Spleen (tissue), 7 donors: ENCODE measurements around the gene EYA2.

ENCODE experiments used
- POLR2A ChIP-seq, 3 donors: fragments of 450-650 bp; IDR thresholded peaks; one replicate each; pipeline ENCODE4 v1.5.1; 2017; ENCODE audit warnings: antibody characterized with exemption in 3 of 3, mild to moderate bottlenecking in 1 of 3
- POLR2AphosphoS5 ChIP-seq, 3 donors: sonication (generic); formaldehyde crosslinking; IDR thresholded peaks; one replicate each; pipeline ENCODE4 v1.5.1; 2017; ENCODE audit warnings: antibody characterized with exemption in 3 of 3
- TF ChIP-seq, protein P1 (sequence below), 11 experiments: fragments of 200-600 bp in 7 of 11; fragments of 450-650 bp in 4 of 11; sonication (generic) in 4 of 11; IDR thresholded peaks in 8 of 11; conservative IDR thresholded peaks in 3 of 11; 1 replicate in 7 of 11; 2 replicates in 4 of 11; pipeline versions ENCODE4 v1.4.0 to v1.8.0; 2016 to 2021; ENCODE audit warnings: antibody characterized with exemption in 11 of 11, inconsistent platforms in 4 of 11, mild to moderate bottlenecking in 1 of 11
- donor health status: DM: no; HTN: no; CAD: no; lungs with moderate emphysema.
- donor health status: DM: no; HTN: no; CAD: no.
- donor health status: DM: no; HTN: no; CAD: no.

DNA sequence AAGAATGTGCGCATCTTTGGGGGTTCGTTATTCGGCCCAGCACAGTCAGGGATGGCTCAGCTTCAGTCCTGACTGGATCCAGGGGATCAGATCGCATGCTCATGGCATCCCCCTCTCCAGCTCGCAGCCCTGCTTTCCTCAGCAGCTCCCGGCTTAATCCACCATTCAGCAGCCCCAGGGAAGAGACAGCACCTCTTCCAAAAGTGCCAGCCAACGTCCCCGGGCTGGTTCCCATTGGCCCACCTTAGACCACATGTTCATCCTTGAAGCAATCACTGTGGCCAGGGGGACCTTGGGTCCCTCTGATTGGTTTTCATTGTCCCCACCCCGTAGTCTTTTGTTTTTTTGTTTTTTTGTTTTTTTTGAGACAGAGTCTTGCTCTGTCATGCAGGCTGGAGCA, 273.2 kb downstream of the EYA2 start:
- TF ChIP-seq, protein P1, sequence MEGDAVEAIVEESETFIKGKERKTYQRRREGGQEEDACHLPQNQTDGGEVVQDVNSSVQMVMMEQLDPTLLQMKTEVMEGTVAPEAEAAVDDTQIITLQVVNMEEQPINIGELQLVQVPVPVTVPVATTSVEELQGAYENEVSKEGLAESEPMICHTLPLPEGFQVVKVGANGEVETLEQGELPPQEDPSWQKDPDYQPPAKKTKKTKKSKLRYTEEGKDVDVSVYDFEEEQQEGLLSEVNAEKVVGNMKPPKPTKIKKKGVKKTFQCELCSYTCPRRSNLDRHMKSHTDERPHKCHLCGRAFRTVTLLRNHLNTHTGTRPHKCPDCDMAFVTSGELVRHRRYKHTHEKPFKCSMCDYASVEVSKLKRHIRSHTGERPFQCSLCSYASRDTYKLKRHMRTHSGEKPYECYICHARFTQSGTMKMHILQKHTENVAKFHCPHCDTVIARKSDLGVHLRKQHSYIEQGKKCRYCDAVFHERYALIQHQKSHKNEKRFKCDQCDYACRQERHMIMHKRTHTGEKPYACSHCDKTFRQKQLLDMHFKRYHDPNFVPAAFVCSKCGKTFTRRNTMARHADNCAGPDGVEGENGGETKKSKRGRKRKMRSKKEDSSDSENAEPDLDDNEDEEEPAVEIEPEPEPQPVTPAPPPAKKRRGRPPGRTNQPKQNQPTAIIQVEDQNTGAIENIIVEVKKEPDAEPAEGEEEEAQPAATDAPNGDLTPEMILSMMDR (IDR thresholded peaks at IDR 0.05 in 8 of 11, conservative IDR thresholded peaks at IDR 0.05 in 3 of 11): no peak
- TF ChIP-seq POLR2A (IDR thresholded peaks at IDR 0.05) (no peak), POLR2AphosphoS5 (IDR thresholded peaks at IDR 0.05) (no peak)
